Globus pallidus (tissue), 1 donor: ENCODE results near the gene ASPSCR1.
A peak's percentile ranks its signal among the peaks of the same experiment; 100 is the strongest.

Experiments used
- DNase-seq: peaks from one replicate; pipeline ENCODE4 v3.0.0-alpha.2; 2015; ENCODE audit warnings: low spot score

Gene ASPSCR1, protein sequence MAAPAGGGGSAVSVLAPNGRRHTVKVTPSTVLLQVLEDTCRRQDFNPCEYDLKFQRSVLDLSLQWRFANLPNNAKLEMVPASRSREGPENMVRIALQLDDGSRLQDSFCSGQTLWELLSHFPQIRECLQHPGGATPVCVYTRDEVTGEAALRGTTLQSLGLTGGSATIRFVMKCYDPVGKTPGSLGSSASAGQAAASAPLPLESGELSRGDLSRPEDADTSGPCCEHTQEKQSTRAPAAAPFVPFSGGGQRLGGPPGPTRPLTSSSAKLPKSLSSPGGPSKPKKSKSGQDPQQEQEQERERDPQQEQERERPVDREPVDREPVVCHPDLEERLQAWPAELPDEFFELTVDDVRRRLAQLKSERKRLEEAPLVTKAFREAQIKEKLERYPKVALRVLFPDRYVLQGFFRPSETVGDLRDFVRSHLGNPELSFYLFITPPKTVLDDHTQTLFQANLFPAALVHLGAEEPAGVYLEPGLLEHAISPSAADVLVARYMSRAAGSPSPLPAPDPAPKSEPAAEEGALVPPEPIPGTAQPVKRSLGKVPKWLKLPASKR

DNA sequence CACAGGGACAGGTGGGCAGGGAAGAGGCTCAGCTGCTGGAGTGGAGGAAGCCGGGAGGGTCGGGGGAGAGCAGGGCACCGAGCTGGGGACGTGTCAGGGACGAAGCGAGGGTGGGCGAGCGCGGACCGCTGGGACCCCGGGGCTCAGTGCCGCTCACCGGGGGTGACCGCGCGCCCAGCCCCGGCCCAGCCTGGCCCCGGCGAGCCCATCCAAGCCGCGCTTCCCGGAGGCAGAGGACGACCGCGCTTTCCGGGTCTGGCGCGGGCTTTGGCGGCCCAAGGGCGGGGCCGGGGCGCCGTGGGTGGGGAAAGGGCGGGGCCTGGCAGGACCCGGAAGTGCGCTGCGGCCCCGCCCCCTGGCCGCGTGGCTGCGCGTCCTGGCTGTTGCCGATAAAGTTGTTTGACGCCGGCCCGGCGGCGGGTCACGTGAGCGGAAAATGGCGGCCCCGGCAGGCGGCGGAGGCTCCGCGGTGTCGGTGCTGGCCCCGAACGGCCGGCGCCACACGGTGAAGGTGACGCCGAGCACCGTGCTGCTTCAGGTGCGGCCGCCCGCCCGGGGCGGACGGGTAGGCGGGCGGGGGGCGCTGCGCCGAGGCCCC is at the start of gene ASPSCR1:
ASPSCR1 (plus strand) TSS at position 419 of the 598 bp plus-strand sequence; CDS start at position 437, 18 bp downstream.
- DNase-seq, result peak; percentile 89

DNA sequence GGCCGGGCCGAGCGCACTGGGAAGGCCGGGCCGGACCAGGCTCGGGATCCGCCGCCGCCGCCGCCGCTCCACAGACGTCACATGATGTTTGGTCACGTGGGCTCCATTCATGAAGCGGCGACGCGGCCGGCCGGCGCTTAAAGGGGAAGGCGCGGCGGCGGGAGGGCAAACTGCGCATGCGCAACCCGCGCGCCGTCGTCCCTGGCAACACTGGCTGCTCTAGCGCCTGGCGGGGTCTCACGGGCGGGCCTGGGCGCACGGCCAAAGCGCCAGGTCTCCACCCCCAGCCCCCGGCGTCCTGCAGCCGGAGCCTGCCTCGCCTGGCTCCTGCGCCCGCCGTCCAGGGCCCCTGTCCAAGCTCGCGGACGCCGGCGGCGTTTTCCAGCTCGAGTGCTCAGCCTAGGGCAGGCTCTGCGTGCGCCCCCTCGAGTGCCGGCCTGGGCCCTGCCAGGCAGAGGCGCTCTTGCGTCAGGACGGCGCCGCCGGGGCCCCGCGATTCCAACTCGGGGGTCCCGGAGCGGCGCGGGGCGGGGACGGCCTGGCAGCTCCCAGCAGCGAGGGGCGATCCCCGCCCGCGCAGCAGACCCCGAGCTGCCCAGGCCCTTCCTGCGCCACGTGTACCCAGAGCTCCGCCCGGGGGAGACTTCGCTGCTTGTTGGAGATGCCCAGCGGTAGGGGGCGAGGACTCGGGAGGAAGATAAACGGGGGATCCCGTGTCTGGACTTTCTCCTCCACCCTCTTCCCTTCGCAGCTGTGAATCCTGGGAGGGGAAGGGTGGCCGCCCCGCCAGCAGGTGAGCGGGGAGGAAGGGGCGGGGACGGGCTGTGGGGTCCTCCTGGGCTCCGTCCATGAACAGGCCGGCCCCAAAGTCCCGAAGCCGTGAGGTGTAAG is 49.5 kb upstream of the ASPSCR1 start, which contains the start of gene MAFG:
MAFG (minus strand) TSS at position 83 of the 891 bp plus-strand sequence. CDS start 4,550 bp downstream, outside the sequence.
- peak; percentile 93 for DNase-seq

DNA sequence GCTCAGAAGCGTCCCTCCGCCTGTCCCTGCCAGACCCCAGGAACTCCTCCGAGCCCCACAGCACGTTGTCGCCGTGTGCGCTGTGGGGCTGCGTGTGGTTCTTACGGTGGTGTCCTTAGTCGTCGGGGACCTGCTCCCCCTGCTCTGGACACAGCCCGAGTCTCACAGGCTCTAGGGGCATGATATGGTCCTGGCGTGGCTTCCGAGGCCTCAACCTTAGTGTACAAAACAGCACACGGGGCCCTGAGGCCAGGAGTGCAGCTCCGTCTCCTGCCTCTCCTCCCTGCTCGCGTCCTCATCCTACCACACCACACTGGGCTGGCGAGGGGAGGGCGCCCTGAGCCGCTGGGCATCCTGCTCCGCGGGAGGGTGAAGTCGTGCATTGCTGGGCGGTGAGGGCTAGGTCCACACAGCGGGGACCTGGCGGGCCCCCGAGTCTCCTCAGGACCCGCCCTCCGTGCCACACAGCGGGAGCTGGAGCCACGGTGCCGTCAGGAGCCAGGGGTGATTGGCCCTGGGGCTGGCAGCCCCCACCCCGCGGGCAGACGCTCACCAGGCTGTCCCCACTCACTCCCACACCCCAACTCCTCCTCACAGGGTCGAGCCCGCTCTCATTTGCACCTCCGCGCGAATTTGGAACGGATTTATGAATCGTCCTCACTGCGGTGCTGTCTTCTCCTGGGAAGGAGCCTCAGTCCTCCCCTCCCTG is 48.7 kb upstream of the ASPSCR1 start:
- no peak for DNase-seq

DNA sequence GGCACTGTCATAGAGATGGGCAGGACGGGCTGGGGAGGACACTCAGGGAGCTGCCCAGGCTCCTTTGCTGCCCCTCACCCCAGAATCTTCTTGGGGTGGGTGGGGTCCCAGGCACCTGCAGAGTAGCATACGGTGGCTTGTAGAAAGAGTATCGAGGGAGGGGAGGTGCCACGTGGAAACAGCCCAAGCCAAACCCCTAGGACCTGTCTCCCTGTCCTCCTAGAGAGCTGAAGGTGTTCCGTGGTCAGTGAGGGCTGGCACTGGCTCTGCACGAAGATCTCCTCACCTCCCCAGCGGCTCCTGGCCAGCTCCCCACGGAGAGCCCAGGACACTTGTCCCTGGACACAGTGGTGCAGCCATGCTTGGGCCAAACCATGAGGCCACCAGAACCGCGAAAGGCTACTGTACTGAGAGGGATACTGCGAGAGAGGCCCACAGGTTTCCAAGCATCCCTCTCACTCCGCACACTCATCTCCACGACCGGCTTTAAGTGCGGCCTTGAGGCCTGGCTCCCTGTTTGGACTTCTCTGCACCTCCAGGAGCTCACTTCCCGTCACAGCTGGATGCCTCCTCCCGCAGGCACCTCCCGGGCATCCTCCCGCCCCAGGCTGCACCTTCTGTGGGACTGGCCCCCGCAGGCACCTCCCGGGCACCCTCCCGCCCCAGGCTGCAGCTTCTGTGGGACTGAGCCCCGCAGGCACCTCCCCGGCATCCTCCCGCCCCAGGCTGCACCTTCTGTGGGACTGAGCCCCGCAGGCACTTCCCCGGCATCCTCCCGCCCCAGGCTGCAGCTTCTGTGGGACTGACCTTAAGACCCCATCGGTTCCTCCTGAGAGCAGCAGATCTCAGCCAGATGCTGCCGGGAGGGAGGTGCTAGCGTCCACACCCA is 47.9 kb upstream of the ASPSCR1 start:
- no peak for DNase-seq

DNA sequence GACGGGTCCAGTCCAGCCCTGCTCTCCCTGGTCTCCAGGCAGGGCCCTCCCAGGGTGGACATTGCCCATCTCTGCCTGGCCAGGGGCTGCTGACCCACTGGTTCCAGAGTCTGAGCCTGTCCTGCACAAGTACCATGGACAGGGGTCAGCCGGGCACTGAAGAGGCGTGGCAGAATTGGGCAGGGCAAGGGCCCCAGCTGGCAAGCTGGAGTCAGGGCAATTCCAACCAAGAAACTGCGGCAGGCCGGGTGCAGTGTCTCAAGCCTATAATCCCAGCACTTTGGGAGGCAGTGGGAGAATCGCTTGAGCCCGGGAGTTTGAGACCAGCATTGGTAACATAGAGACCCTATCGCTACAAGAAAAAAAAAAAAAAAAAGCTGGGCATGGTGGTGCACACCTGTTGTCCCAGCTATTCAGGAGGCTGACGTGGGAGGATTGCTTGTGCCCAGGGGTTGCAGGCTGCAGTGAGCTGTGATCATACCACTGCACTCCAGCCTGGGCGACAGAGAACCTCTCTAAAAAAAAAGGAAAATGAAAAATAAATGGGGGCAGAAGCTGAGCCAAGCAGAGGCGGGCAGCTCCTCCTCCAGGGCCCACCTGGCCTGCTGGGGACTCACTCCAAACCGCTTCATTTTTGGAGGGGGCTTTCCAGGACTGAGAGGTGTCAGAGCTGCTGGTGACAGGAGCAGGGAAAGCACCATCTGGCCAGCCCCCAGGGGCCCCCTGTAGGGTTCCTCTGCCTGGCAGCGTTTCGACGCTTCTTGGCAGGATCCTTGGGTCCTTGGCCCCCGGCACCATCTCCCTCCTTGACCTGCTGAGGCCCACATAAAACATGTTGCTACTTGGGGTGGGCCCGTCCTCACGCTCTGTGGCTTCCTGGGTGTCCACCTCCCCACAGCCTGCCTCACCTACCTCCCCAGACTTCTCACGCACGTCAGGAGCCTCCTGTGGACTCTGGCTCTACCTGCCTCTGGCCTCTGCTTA is 47.0 kb upstream of the ASPSCR1 start:
- no peak for DNase-seq

DNA sequence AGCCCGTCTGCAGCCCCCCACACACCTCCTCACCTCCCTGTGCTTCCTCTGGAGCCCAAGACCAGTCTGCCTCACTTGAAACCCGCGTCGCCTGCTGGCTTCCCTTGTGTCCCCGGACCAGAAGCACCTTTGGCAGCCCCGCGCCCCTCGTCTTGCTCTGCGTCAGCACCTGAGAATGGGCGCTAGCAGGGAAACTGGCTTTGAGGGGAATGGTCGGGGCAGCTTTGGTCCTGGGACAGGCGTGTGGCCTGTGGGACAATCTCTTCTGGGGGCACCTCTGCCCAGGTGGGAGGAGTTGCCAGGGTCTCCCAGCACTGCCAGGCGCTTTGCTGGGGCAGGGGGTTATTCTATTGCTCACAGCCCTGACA is 46.3 kb upstream of the ASPSCR1 start:
- no peak for DNase-seq

DNA sequence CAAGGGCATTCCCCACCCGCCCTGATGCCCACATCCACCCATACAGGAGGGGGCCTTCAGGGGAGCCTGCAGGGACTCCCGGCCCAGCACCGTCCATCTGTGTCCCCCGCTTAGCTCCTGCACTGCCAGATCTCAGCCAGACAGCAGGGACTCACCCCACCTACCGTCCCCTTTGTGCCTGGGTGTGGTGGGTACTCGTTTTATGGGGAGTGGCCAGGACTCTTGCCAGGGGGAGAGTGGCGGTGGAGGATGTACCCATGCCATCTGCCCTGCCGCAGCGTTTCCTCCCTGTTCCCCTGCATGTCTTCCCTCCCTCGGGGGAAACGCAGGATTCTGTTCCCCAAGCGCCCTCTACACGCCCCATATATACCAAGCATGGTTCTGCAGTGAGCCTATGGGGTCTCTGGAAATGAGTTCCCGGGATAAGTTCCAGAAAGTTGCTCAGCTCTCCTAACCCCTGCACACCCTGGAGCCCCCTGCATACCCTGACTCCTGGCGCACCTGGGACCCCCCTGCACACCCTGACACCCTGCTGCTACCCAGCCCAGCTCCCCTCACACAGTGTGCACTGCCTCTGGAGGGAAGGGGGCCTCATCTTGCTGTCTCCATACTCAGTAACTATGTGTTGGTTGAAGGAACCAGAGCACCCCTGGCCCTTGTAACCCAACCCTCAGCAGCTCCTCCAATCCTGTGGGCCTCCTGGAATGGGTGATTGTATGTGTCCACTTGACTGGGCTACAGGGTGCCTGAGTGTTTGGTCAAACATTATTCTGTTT is 45.7 kb upstream of the ASPSCR1 start:
- DNase-seq, result no peak

DNA sequence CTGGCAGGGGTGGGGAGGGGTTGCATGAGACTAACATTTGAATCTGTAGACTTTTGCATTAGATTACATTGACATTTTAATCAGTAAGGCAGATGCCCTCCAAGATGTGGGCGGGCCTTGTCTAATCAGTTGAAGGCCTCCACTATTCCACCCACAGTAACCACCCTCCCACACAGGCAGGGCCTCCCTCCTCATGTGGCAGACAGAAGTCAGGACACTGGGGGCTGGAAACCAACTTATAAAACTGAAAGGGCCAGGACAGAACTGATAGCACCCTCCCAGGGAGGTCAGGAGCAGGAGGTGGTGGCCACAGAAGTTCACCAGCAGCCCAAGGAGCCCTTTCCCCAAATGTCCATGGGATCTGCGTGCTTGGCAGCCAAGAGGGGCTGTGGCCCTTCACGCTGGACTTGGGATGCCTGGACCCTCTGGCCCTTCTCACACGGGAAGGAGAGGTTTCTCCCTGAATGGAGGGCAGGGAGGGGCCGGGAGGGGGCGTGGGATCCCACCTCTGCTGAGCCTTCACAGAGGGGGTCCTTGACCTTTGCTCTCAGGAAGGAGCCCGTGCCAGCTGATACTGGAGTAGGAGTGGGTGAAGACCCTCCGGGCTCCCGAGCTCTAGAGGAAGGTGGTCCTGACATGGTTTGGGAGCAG is 45.0 kb upstream of the ASPSCR1 start:
- DNase-seq, result no peak

DNA sequence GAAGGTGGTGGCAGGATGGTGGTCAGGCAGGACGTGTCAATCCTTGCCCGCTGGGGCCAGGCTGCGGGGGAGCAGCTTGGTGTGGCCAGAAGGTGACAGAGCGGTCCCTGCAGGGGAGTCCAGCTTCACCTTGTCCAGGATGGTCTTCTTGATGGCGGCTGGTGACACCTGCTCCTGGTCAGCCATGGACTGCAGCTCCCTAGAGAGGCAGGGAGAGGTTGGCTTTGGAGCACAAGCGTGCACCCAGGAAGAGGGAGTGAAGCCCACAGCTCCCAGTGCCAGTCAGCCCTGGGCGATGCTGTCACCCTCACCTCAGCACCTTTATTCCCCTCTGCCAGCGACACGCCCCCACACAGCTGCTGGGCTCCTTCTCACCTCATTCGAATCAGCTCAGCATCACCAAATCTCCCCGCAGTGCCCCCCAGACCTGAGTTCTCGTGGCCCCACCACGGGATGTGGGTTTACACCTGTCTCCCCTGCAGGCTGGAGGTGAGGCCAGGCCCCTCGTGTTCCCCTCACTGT is 44.2 kb upstream of the ASPSCR1 start:
- no peak for DNase-seq

DNA sequence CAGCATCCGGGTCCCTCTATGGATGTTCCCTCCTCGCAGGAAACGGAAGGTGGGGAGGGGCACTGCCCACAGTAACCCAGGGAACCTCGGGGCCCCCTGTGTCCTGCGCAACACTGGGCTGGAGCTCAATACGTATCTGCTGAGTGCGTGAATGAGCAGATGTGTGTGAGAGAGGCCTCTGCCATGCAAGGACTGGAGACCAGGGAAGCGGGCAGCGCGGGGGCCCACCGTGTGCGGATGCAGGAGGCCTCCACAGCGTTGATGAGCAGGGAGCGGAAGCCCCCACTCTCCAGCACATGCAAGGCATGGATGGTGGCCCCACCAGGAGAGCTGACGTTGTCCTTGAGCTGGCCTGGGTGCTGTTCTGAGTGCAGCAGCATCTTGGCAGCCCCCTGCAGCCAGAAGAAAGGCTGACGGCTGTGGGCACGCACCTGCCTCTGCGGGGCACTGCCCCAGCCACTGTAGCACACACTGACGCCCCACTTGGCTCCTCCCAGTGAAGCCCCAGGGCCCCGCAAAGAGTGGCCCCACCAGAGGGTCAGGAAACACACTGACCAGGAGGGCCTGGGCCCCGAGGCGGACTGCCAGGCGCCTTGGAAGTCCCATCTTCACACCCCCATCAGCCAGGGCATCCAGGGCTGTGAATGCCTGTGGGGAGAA is 43.2 kb upstream of the ASPSCR1 start:
- DNase-seq, result no peak

DNA sequence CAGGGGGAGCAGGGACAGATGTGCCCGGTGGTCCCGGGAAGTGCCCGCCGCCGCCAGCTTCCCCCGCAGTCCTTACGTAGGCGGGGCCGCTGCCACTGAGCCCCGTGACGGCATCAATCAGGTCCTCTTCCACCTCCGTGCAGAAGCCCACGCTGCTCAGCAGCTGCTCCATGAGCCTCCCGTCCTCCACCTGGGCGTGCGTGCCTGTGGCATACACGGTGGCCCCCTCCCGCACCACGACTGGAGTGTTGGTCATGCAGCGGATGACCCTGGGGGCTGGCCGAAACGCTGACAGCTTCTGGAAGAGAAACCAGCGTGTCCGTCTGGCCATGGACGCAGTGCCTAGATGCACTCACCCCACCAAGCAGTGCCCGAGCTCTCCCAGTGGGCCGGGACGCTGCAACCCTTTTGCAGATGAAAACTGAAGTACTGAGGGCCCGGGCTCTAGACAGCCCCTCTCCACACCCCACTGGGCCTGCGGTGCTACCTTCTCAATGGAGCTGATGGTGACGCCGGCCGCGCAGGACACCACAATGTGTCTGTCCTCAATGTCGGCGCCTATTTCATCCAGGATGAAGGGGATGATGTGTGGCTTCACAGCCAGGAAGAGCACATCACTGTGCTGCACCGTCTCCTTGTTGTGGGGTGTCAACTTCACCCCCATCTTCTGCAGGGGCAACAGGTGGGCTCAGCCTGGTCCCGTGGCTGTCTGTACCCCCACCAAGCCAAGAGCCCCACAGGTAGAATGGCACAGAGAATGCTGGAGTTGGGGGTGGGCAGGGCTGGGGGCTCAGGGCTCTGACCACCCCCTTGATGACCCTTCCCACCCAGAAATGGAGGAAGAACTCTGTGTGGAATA is 42.4 kb upstream of the ASPSCR1 start:
- DNase-seq, result no peak

DNA sequence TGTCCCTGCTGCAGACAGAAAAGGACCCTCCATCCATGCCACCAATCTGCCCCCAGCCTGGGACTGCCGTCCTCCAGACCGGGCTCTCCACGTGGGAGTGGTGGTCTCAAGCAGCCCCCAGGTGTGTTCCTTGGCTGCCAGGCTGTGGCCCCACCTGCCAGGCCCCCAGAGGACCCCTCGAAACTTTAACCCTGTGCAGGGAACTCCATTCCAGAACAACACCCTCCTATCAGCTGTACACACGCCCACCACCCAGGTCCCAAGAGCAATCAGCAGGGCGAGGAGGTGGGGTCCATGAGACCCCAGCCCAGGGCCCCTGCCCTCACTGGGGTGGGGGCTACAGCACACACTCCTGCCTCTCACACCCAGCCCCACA is 41.7 kb upstream of the ASPSCR1 start:
- DNase-seq, result no peak

DNA sequence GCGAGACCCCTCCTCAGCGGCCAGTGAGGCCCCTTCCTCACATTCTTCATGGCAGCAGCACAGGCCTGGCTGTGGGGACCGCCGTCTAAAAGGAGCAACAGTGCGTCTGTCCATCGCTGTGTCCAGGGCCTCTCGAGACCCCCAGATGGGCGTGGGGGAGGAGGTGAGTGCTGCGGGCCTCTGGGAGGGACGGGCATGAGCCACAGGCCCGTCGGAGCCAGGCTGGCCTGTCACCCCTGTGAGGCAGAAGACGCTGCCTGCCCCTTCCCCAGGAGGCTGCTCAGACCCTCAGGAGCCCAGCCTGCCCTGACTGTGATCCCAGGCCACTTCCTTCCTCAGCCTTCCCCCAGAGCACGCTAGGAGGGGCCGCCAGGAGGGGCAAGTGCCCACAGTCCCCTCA is 38.2 kb upstream of the ASPSCR1 start:
- no peak for DNase-seq

DNA sequence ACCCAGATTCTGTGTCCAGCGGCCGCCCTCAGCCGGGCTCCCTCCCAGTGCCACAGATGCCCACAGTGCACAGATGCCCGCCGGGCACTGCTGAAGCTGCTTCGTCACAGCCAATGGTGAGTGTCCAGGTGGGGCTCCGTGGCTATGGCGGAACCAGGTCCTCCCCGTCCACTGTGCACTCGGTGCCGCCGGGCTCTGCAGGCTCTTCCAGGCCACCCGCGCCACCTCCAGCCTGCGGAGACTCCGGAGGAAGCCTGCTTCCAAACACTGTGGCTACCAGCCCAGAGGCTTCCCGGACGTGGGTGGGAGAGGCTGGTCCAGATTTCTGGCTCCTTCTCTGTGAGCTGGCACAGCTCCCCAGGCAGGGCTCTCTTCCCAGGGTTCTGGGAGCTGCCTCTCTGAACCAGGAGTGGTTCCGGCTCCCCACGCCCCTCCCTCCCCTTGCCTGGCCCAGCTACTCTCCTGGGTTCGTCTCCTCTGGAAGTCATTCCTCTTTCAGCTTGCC is 37.5 kb upstream of the ASPSCR1 start:
- DNase-seq, result peak; percentile 64

DNA sequence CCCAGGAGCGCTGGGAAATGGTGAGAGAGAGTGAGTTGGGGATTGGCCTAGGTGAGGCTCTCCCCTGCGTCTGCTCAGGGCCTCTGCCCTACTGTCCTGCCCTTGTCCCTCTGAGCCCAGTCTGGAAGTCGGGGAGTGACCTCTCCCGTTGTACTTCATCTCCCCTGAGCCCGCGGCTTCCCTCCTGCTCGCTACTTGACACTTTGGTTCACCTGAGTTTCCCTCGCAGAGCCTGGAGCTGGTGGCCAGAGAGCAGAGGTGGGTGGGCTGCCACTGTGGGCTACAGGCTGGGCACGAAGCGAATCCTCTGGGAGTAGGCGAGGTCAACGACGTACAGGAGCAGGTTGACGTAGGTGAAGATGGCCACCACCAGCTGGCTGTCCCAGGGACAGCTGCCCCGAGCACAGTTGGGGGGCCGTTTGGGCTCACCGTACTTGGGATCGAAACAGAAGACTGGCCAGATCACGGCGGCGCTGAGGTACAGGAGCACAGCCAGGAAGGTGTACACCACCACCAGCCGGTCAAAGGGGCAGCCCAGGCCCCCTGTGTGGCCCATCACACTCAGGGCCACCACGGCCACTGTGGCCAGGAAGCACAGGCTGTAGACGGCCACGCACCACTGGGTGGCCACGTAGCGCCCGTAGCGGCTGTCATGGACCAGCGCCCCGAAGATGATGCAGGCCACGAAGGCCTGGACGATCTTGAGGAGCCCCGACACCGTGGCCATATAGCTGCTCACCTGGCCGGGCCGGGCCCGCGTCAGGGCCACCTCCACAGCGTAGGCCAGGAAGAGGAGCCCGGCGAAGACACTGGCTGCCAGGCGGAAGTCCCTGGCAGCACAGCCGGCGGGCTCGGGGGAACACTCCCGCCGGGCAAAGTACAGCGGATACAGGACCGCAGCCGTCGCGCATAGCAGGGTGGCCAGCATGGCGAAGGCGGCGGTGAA is 36.6 kb upstream of the ASPSCR1 start:
- DNase-seq, result no peak
